ENCODE data around the gene PPP2R2B.

GRCh38 chr5:146860213-146860893 is 18.2 kb downstream of the PPP2R2B start:
- TF ChIP-seq ZFP3 (CRISPR knock-in tag; IDR thresholded peaks at IDR 0.05) (no peak), OSR1 (CRISPR knock-in tag; IDR thresholded peaks at IDR 0.05) (no peak), PATZ1 (CRISPR knock-in tag; IDR thresholded peaks at IDR 0.05; ENCODE audit: borderline replicate concordance) (no peak), SNAI2 (CRISPR knock-in tag; IDR thresholded peaks at IDR 0.05) (no peak), ESRRG (CRISPR knock-in tag; IDR thresholded peaks at IDR 0.05) (no peak), ARNTL (CRISPR knock-in tag; IDR thresholded peaks at IDR 0.05; ENCODE audit: borderline replicate concordance, low read depth) (no peak), ZNF70 (CRISPR knock-in tag; IDR thresholded peaks at IDR 0.05) (no peak), ZFP30 (CRISPR knock-in tag; IDR thresholded peaks at IDR 0.05) (no peak)
- TF ChIP-seq, protein P1, sequence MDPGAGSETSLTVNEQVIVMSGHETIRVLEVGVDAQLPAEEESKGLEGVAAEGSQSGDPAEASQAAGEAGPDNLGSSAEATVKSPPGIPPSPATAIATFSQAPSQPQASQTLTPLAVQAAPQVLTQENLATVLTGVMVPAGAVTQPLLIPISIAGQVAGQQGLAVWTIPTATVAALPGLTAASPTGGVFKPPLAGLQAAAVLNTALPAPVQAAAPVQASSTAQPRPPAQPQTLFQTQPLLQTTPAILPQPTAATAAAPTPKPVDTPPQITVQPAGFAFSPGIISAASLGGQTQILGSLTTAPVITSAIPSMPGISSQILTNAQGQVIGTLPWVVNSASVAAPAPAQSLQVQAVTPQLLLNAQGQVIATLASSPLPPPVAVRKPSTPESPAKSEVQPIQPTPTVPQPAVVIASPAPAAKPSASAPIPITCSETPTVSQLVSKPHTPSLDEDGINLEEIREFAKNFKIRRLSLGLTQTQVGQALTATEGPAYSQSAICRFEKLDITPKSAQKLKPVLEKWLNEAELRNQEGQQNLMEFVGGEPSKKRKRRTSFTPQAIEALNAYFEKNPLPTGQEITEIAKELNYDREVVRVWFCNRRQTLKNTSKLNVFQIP (CRISPR knock-in tag; IDR thresholded peaks at IDR 0.05; ENCODE audit: borderline replicate concordance, low read depth), result 0 out of 2 replicates have a peak, but pooled peaks have one; percentile 42
- TF ChIP-seq, protein P2, sequence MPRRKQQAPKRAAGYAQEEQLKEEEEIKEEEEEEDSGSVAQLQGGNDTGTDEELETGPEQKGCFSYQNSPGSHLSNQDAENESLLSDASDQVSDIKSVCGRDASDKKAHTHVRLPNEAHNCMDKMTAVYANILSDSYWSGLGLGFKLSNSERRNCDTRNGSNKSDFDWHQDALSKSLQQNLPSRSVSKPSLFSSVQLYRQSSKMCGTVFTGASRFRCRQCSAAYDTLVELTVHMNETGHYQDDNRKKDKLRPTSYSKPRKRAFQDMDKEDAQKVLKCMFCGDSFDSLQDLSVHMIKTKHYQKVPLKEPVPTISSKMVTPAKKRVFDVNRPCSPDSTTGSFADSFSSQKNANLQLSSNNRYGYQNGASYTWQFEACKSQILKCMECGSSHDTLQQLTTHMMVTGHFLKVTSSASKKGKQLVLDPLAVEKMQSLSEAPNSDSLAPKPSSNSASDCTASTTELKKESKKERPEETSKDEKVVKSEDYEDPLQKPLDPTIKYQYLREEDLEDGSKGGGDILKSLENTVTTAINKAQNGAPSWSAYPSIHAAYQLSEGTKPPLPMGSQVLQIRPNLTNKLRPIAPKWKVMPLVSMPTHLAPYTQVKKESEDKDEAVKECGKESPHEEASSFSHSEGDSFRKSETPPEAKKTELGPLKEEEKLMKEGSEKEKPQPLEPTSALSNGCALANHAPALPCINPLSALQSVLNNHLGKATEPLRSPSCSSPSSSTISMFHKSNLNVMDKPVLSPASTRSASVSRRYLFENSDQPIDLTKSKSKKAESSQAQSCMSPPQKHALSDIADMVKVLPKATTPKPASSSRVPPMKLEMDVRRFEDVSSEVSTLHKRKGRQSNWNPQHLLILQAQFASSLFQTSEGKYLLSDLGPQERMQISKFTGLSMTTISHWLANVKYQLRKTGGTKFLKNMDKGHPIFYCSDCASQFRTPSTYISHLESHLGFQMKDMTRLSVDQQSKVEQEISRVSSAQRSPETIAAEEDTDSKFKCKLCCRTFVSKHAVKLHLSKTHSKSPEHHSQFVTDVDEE (CRISPR knock-in tag; IDR thresholded peaks at IDR 0.05), result no peak

Measured in SK-N-SH treated with all-trans-retinoic acid at 6 μM for 48 hours (cell line).